DND-41 (cell line): ENCODE data around the gene TBC1D17.

Experiments
- ATAC-seq: fragments of 200-7000 bp; cut with Tn5 transposase; 3 replicates; pipeline ENCODE4 v1.9.1; 2021; ENCODE audit warnings: low read depth; ENCODE audit not compliant: insufficient read depth
- DNase-seq: peaks from one replicate; pipeline ENCODE4 v3.0.0-alpha.2; 2020
- H2AFZ ChIP-seq: 2 replicates; pipeline ENCODE4 v1.6.0; 2012; ENCODE audit warnings: low read depth, low read length
- H3K27ac ChIP-seq: 2 replicates; pipeline ENCODE4 v1.5.1; 2012; ENCODE audit warnings: low read length, inconsistent platforms
- H3K27me3 ChIP-seq: fragments of 200-600 bp; sonication (generic); 2 replicates; pipeline ENCODE4 v1.6.0; 2012; ENCODE audit warnings: low read length, mild to moderate bottlenecking, inconsistent platforms; ENCODE audit not compliant: insufficient read depth, poor library complexity
- H3K36me3 ChIP-seq: 2 replicates; pipeline ENCODE4 v1.5.1; 2012; ENCODE audit warnings: low read length, inconsistent platforms; ENCODE audit not compliant: insufficient read depth
- H3K4me1 ChIP-seq: 2 replicates; pipeline ENCODE4 v1.5.1; 2012; ENCODE audit warnings: mild to moderate bottlenecking, low read length; ENCODE audit not compliant: insufficient read depth
- H3K4me2 ChIP-seq: 2 replicates; pipeline ENCODE4 v1.6.0; 2012; ENCODE audit warnings: mild to moderate bottlenecking, moderate library complexity, low read length, inconsistent platforms; ENCODE audit not compliant: insufficient read depth
- H3K4me3 ChIP-seq, 2 experiments: fragments of 200-600 bp in 1 of 2; shearing (Covaris generic) in 1 of 2; 2 replicates each; pipeline ENCODE4 v1.5.1; 2012 to 2016; ENCODE audit warnings: inconsistent platforms in 2 of 2, low read length in 2 of 2, mild to moderate bottlenecking in 2 of 2, low read depth in 1 of 2, moderate library complexity in 1 of 2
- H3K79me2 ChIP-seq: 2 replicates; pipeline ENCODE4 v1.6.0; 2012; ENCODE audit warnings: low read length, inconsistent platforms; ENCODE audit not compliant: insufficient read depth
- H3K9ac ChIP-seq: 2 replicates; pipeline ENCODE4 v1.6.0; 2012; ENCODE audit warnings: low read depth, mild to moderate bottlenecking, inconsistent platforms, low read length, moderate library complexity
- H3K9me3 ChIP-seq: 2 replicates; pipeline ENCODE4 v1.5.1; 2012; ENCODE audit warnings: low read length, moderate library complexity, mild to moderate bottlenecking, inconsistent platforms; ENCODE audit not compliant: insufficient read depth, severe bottlenecking
- H4K20me1 ChIP-seq: 2 replicates; pipeline ENCODE4 v1.6.0; 2012; ENCODE audit warnings: low read length; ENCODE audit not compliant: insufficient read depth
- CTCF ChIP-seq: IDR thresholded peaks from 2 replicates; pipeline ENCODE4 v1.5.1; 2012; ENCODE audit warnings: borderline replicate concordance, low read length, moderate library complexity, mild to moderate bottlenecking; ENCODE audit not compliant: poor library complexity, severe bottlenecking; ENCODE audit errors: extremely low read depth
- EZH2 ChIP-seq: IDR thresholded peaks from 3 replicates; pipeline ENCODE4 v1.6.1; 2012; ENCODE audit warnings: borderline replicate concordance, low read depth, mild to moderate bottlenecking, moderate library complexity, low read length, inconsistent platforms; ENCODE audit not compliant: severe bottlenecking

Gene TBC1D17

GRCh38 chr19:49931293-49932040 is 54.0 kb downstream of the TBC1D17 start:
- DNase-seq, result no peak
- Histone ChIP-seq H3K27ac (peak overlapping the region; percentile 97; the same call in 1 of the 2 replicates), H3K4me1 (peaks cover 52% of the 10 kb centered on the region), H3K9me3 (no peaks in the 10 kb centered on the region), H3K79me2 (peaks cover 70% of the 10 kb centered on the region), H3K27me3 (no peaks in the 10 kb centered on the region), H3K4me2 (peak overlapping the region; percentile 76), H4K20me1 (peaks cover 56% of the 10 kb centered on the region), H3K36me3 (peaks cover 63% of the 10 kb centered on the region), H3K9ac (no peak overlapping the region; the same call in 1 of the 2 replicates), H3K4me3 (peak overlapping the region in 1 of 2 experiments; percentile 97; a peak in 2 of 4 replicates), H2AFZ (no peak overlapping the region)
- TF ChIP-seq CTCF, result no peak
- TF ChIP-seq EZH2, result no peak
- no peak for ATAC-seq

- H3K4me1 ChIP-seq, result peaks cover 46% of the 10 kb centered on the region
- H3K4me3 ChIP-seq, result peak overlapping the region in 1 of 2 experiments; percentile 97; a peak in 1 of 4 replicates
- no peak for ATAC-seq
- DNase-seq, result no peak
- H3K4me2 ChIP-seq, result peak overlapping the region; percentile 76; the same call in 1 of the 2 replicates
- H3K36me3 ChIP-seq, result peaks cover 57% of the 10 kb centered on the region
- H3K27me3 ChIP-seq, result no peaks in the 10 kb centered on the region
- H3K27ac ChIP-seq, result no peak overlapping the region
- TF ChIP-seq CTCF, result no peak
- peaks cover 50% of the 10 kb centered on the region for H4K20me1 ChIP-seq
- H3K79me2 ChIP-seq, result peaks cover 65% of the 10 kb centered on the region
- no peak overlapping the region for H2AFZ ChIP-seq
- H3K9me3 ChIP-seq, result no peaks in the 10 kb centered on the region
- H3K9ac ChIP-seq, result no peak overlapping the region
Observed at GRCh38 chr19:49932041-49932451, 54.5 kb downstream of the TBC1D17 start.

GRCh38 chr19:49932731-49933131 is 55.2 kb downstream of the TBC1D17 start:
- Histone ChIP-seq H3K4me2 (peak overlapping the region; percentile 49; the same call in 1 of the 2 replicates), H3K4me3 (peak overlapping the region in 1 of 2 experiments; percentile 38; a peak in 1 of 4 replicates)

More at GRCh38 chr19:49932731-49933131, 55.2 kb downstream of the TBC1D17 start:
- no peaks in the 10 kb centered on the region for H3K27me3 ChIP-seq
- peaks cover 50% of the 10 kb centered on the region for H3K36me3 ChIP-seq
- ATAC-seq (peak; percentile 12; the same call in 2 of the 3 replicates), DNase-seq (peak; percentile 78)
- H3K27ac ChIP-seq, result no peak overlapping the region
- peaks cover 44% of the 10 kb centered on the region for H4K20me1 ChIP-seq
- peaks cover 42% of the 10 kb centered on the region for H3K4me1 ChIP-seq
- no peaks in the 10 kb centered on the region for H3K9me3 ChIP-seq
- H3K79me2 ChIP-seq, result peaks cover 58% of the 10 kb centered on the region
- no peak overlapping the region for H2AFZ ChIP-seq
- TF ChIP-seq EZH2 (no peak), CTCF (no peak)
- no peak overlapping the region for H3K9ac ChIP-seq
